Naive B cell (primary cell): Measurements from ENCODE around the gene ARHGAP24. TPM values are rescaled to one million over a fixed set of nuclear protein-coding genes. Genes with fewer than 3 reads are reported as not detected.

Source experiments
- ATAC-seq, 2 donors: fragments of 150-1000 bp; cut with Tn5 transposase; 2 replicates each; pipeline ENCODE4 v1.10.0; 2021; ENCODE audit warnings: low read depth in 2 of 2, mild to moderate bottlenecking in 2 of 2, moderate library complexity in 2 of 2
- DNase-seq: peaks from one replicate; pipeline ENCODE4 v3.0.0; 2022
- H3K27ac Mint-ChIP-seq, 6 donors: one replicate each; pipeline ENCODE4 v1.8.0; 2020 to 2022; ENCODE audit warnings: mild to moderate bottlenecking in 6 of 6, mixed read lengths in 6 of 6, moderate library complexity in 5 of 6, inconsistent platforms in 2 of 6
- H3K27me3 Mint-ChIP-seq, 3 donors: one replicate each; pipeline ENCODE4 v1.8.0; 2021 to 2022; ENCODE audit warnings: mixed read lengths in 3 of 3, mild to moderate bottlenecking in 1 of 3
- H3K36me3 Mint-ChIP-seq, 2 donors: one replicate each; pipeline ENCODE4 v1.8.0; 2020 to 2022; ENCODE audit warnings: mixed read lengths in 2 of 2, inconsistent platforms in 1 of 2, mild to moderate bottlenecking in 1 of 2
- H3K4me1 Mint-ChIP-seq, 3 donors: one replicate each; pipeline ENCODE4 v1.8.0; 2020 to 2022; ENCODE audit warnings: mixed read lengths in 3 of 3, inconsistent platforms in 1 of 3, mild to moderate bottlenecking in 1 of 3, moderate library complexity in 1 of 3
- H3K4me3 Mint-ChIP-seq, 8 donors: one replicate each; pipeline ENCODE4 v1.8.0; 2020 to 2022; ENCODE audit warnings: mild to moderate bottlenecking in 8 of 8, mixed read lengths in 8 of 8, moderate library complexity in 8 of 8, inconsistent platforms in 2 of 8
- H3K9me3 Mint-ChIP-seq, 7 donors: one replicate each; pipeline ENCODE4 v1.8.0; 2020 to 2022; ENCODE audit warnings: mixed read lengths in 7 of 7, mild to moderate bottlenecking in 5 of 7, inconsistent platforms in 2 of 7, moderate library complexity in 1 of 7
- polyA plus RNA-seq, 6 donors: library from polyadenylated mRNA; unstranded; fragments of 300-500 nt; fragmentation: Illumina TruSeq; gene quantifications; one replicate each; pipeline ENCODE4 v1.2.3, GENCODE V29; 2021; ENCODE audit warnings: low read depth in 6 of 6

Gene ARHGAP24
- polyA plus RNA-seq, 6 donors from 2014 or later, result 32.0 to 136 (median 109) TPM

GRCh38 chr4:85544751-85545150, 69.8 kb downstream of the ARHGAP24 start:
- DNase-seq (no peak), ATAC-seq (no peak)
- H3K27ac Mint-ChIP-seq, result peak overlapping the region in 1 of 6 donors; percentile 50
- H3K4me3 Mint-ChIP-seq, result no peak overlapping the region
- H3K36me3 Mint-ChIP-seq, result peaks cover 4 to 7% of the 10 kb centered on the region in 2 donors
- peaks cover 8 to 47% (median 36%) of the 10 kb centered on the region in 3 donors for H3K4me1 Mint-ChIP-seq
- H3K27me3 Mint-ChIP-seq, result no peaks in the 10 kb centered on the region
- H3K9me3 Mint-ChIP-seq, result peaks cover 0 to 5% (median 2%) of the 10 kb centered on the region in 7 donors

- H3K4me1 Mint-ChIP-seq, result peaks cover 32 to 66% (median 42%) of the 10 kb centered on the region in 3 donors
- H3K9me3 Mint-ChIP-seq, result peaks cover 11 to 39% (median 19%) of the 10 kb centered on the region in 7 donors
- DNase-seq (no peak), ATAC-seq (no peak)
- peak overlapping the region in 4 of 6 donors; percentile 7 to 98 (median 48) for H3K27ac Mint-ChIP-seq
- H3K36me3 Mint-ChIP-seq, result peaks cover 37 to 38% of the 10 kb centered on the region in 2 donors
- no peak overlapping the region for H3K4me3 Mint-ChIP-seq
- no peaks in the 10 kb centered on the region for H3K27me3 Mint-ChIP-seq
Measured at GRCh38 chr4:85548116-85548515, 73.2 kb downstream of the ARHGAP24 start.

- Mint-ChIP-seq H3K9me3 (peaks cover 12 to 43% (median 26%) of the 10 kb centered on the region in 7 donors), H3K4me1 (peaks cover 32 to 64% (median 39%) of the 10 kb centered on the region in 3 donors), H3K27me3 (no peaks in the 10 kb centered on the region), H3K36me3 (peaks cover 39 to 41% of the 10 kb centered on the region in 2 donors), H3K27ac (peak overlapping the region in 5 of 6 donors; percentile 18 to 98 (median 85)), H3K4me3 (peak overlapping the region in 1 of 8 donors; percentile 22)
- DNase-seq, result no peak
- ATAC-seq, result no peak
Measured at GRCh38 chr4:85548841-85549240, 73.9 kb downstream of the ARHGAP24 start.

GRCh38 chr4:85555206-85555605, 80.3 kb downstream of the ARHGAP24 start:
- DNase-seq (peak; percentile 30), ATAC-seq (no peak)
- Mint-ChIP-seq H3K27ac (peak overlapping the region; percentile 69 to 99 (median 98)), H3K4me1 (peaks cover 55 to 89% (median 70%) of the 10 kb centered on the region in 3 donors), H3K9me3 (peaks cover 16 to 49% (median 37%) of the 10 kb centered on the region in 7 donors), H3K36me3 (peaks cover 35 to 45% of the 10 kb centered on the region in 2 donors), H3K4me3 (peak overlapping the region in 7 of 8 donors; percentile 23 to 85 (median 68)), H3K27me3 (no peaks in the 10 kb centered on the region)

GRCh38 chr4:85556283-85556682, 81.3 kb downstream of the ARHGAP24 start:
- peaks cover 16 to 38% (median 32%) of the 10 kb centered on the region in 7 donors for H3K9me3 Mint-ChIP-seq
- DNase-seq, result no peak
- peak overlapping the region; percentile 97 to 99 (median 98) for H3K27ac Mint-ChIP-seq
- H3K4me3 Mint-ChIP-seq, result peak overlapping the region in 5 of 8 donors; percentile 66 to 85 (median 83)
- no peak for ATAC-seq
- H3K36me3 Mint-ChIP-seq, result peaks cover 26 to 36% of the 10 kb centered on the region in 2 donors
- peaks cover 58 to 89% (median 69%) of the 10 kb centered on the region in 3 donors for H3K4me1 Mint-ChIP-seq
- no peaks in the 10 kb centered on the region for H3K27me3 Mint-ChIP-seq

GRCh38 chr4:85557016-85557901, 82.3 kb downstream of the ARHGAP24 start:
- DNase-seq (peak; percentile 84), ATAC-seq (peak; percentile 97 to 99)
- Mint-ChIP-seq H3K27ac (peak overlapping the region; percentile 97 to 99 (median 98)), H3K9me3 (peaks cover 12 to 29% (median 22%) of the 10 kb centered on the region in 7 donors), H3K27me3 (no peaks in the 10 kb centered on the region), H3K36me3 (peaks cover 18 to 34% of the 10 kb centered on the region in 2 donors), H3K4me1 (peaks cover 56 to 88% (median 64%) of the 10 kb centered on the region in 3 donors), H3K4me3 (peak overlapping the region; percentile 20 to 85 (median 54))

- Mint-ChIP-seq H3K27ac (no peak overlapping the region), H3K4me3 (no peak overlapping the region), H3K36me3 (peaks cover 9 to 23% of the 10 kb centered on the region in 2 donors), H3K4me1 (peaks cover 26 to 43% (median 32%) of the 10 kb centered on the region in 3 donors), H3K9me3 (peaks cover 0 to 7% (median 5%) of the 10 kb centered on the region in 7 donors), H3K27me3 (no peaks in the 10 kb centered on the region)
- peak; percentile 25 to 38 for ATAC-seq
- DNase-seq, result peak; percentile 13
Measured at GRCh38 chr4:85565761-85566480, 91.0 kb downstream of the ARHGAP24 start.

- DNase-seq (no peak), ATAC-seq (no peak)
- peaks cover 18 to 33% (median 24%) of the 10 kb centered on the region in 3 donors for H3K4me1 Mint-ChIP-seq
- no peaks in the 10 kb centered on the region for H3K9me3 Mint-ChIP-seq
- no peaks in the 10 kb centered on the region for H3K27me3 Mint-ChIP-seq
- peak overlapping the region in 4 of 8 donors; percentile 14 to 84 (median 48) for H3K4me3 Mint-ChIP-seq
- peaks cover 0 to 19% of the 10 kb centered on the region in 2 donors for H3K36me3 Mint-ChIP-seq
- peak overlapping the region in 5 of 6 donors; percentile 84 to 92 (median 91) for H3K27ac Mint-ChIP-seq
Measured at GRCh38 chr4:85569730-85570299, 94.9 kb downstream of the ARHGAP24 start.

- Mint-ChIP-seq H3K4me1 (peaks cover 18 to 33% (median 24%) of the 10 kb centered on the region in 3 donors), H3K27me3 (no peaks in the 10 kb centered on the region), H3K4me3 (peak overlapping the region in 6 of 8 donors; percentile 14 to 84 (median 64)), H3K9me3 (no peaks in the 10 kb centered on the region), H3K27ac (peak overlapping the region in 5 of 6 donors; percentile 84 to 92 (median 91)), H3K36me3 (peaks cover 0 to 22% of the 10 kb centered on the region in 2 donors)
- DNase-seq (no peak), ATAC-seq (no peak)
Measured at GRCh38 chr4:85570388-85570787, 95.4 kb downstream of the ARHGAP24 start.

GRCh38 chr4:85571008-85571407, 96.1 kb downstream of the ARHGAP24 start:
- H3K9me3 Mint-ChIP-seq, result peaks cover 0 to 2% (median 0%) of the 10 kb centered on the region in 7 donors
- H3K27ac Mint-ChIP-seq, result peak overlapping the region in 1 of 6 donors; percentile 66
- no peaks in the 10 kb centered on the region for H3K27me3 Mint-ChIP-seq
- DNase-seq, result no peak
- no peak for ATAC-seq
- H3K4me3 Mint-ChIP-seq, result no peak overlapping the region
- H3K4me1 Mint-ChIP-seq, result peaks cover 18 to 33% (median 24%) of the 10 kb centered on the region in 3 donors
- peaks cover 0 to 26% of the 10 kb centered on the region in 2 donors for H3K36me3 Mint-ChIP-seq

- Mint-ChIP-seq H3K4me3 (no peak overlapping the region), H3K36me3 (peaks cover 0 to 34% of the 10 kb centered on the region in 2 donors), H3K27ac (peak overlapping the region in 3 of 6 donors; percentile 3 to 54 (median 20)), H3K27me3 (no peaks in the 10 kb centered on the region), H3K4me1 (peaks cover 22 to 31% (median 22%) of the 10 kb centered on the region in 3 donors), H3K9me3 (peaks cover 0 to 4% (median 0%) of the 10 kb centered on the region in 7 donors)
- DNase-seq, result no peak
- ATAC-seq, result no peak
Measured at GRCh38 chr4:85573270-85573669, 98.3 kb downstream of the ARHGAP24 start.

GRCh38 chr4:85577307-85577706, 102.4 kb downstream of the ARHGAP24 start:
- peaks cover 0 to 4% (median 0%) of the 10 kb centered on the region in 7 donors for H3K9me3 Mint-ChIP-seq
- no peak overlapping the region for H3K4me3 Mint-ChIP-seq
- no peak for ATAC-seq
- H3K27me3 Mint-ChIP-seq, result no peaks in the 10 kb centered on the region
- no peak for DNase-seq
- H3K27ac Mint-ChIP-seq, result peak overlapping the region in 1 of 6 donors; percentile 58
- H3K36me3 Mint-ChIP-seq, result peaks cover 6 to 42% of the 10 kb centered on the region in 2 donors
- H3K4me1 Mint-ChIP-seq, result peaks cover 0 to 36% (median 7%) of the 10 kb centered on the region in 3 donors
